NOMO-1 treated with DMSO at 0.1 percent for 48 hours (cell line): Measurements from ENCODE around the gene ARMH4.
A peak's percentile ranks its signal among the peaks of the same experiment; 100 is the strongest.
"Not testable (repeated sequence)": the region's sequence is repeated elsewhere in the genome, so short reads cannot be mapped to it uniquely, and the experiment has no call there.

Experiments
- DNase-seq: peaks from one replicate; lab custom pipeline; 2025; ENCODE audit not compliant: unreplicated experiment; lab: John Stamatoyannopoulos, UW

ARMH4 gene

GRCh38 chr14:58149196-58149595, 2.8 kb downstream of the ARMH4 start:
- no peak for DNase-seq

- DNase-seq, result no peak
Measured at GRCh38 chr14:58146399-58146798, 5.6 kb downstream of the ARMH4 start.

DNA sequence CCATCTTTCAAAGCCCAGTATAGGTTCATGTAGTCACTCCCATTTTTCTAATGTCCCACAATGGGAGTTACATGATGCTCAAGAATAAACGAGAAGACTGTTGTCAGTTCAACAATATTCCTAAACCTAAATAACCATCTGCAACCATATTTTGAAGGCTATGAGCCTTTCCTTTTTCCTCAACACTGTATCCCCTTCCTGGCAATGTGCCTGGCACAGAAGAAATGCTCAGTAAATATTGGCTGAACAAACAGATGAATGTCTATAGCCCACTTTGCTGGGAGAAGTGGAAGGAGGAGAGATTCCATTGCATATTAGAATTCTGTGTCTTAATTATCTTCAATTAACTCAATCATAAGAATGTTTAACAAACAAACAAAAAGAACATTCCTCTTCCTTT, 6.1 kb downstream of the ARMH4 start:
- no peak for DNase-seq

DNA sequence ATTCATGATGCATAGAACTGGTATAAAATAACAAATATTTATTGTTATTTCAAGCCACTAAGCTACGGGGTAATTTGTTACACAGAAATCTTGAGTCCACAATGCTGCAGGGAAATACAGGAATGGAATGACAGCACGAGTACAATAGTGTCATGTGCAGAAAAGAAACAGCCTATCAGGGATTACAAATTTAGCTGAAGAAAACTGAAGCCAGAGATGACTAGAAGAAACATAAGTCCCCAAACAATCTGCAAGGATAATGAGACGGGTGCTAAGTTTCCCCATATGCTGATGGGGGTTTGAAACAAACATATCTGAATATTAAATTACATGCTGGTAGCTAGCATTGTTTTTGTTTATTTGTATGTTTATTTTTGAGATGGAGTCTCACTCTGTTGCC, 8.9 kb downstream of the ARMH4 start:
- no peak for DNase-seq

DNA sequence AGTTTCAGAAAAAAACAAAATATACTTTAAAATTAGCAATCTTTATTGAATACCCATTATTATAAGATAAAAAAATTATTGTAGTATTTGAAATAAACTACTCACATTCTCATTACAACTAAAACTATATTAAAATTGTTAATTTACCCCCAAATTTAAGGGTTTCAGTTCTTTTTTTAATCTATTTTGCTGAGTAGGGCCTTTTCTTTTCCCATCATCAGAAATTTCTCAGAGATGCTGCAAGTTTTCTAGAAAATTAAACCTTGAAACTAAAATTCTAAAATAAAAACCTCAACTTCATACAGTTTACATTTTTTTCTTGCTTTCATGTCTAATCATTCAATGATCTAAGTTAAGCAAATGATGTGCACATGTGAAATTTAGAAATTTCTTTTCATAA, 10.1 kb downstream of the ARMH4 start:
- DNase-seq, result no peak

DNA sequence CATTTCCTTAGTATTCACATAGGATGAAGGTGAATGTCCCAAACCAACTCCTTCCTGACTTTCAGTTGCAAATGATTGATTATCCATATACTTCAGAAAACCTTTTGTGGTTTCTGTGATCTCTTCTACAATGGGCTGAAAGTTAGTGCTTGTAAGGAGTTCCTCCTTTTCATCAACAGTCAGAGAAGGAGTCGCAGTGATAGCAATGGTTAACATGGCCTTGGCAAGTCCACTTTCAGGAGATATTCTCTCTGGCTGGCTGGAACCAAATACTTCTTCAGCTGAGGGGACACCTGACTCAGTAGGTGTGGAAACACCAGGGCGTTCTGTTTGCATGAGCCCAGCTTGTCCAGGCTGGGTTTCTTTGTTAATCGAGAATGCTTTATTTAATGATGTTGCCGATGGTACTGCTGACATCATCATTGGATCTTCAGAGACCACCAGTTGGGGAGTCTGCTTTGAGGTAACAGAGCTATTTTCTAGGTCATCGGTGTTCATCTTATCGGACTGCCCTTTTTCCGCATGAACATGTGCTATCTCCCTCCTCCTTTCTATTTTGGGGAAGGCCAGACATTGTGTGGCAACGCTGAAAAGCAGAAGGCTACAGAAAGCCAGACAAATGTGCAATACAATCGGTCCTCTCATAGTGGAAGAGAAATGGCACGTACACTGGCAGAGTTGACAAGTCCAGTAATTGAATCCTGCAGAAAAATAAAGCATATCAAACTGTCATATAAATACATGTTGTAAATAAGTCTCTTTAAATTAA, 13.1 kb downstream of the ARMH4 start:
- peak; percentile 79 for DNase-seq

DNA sequence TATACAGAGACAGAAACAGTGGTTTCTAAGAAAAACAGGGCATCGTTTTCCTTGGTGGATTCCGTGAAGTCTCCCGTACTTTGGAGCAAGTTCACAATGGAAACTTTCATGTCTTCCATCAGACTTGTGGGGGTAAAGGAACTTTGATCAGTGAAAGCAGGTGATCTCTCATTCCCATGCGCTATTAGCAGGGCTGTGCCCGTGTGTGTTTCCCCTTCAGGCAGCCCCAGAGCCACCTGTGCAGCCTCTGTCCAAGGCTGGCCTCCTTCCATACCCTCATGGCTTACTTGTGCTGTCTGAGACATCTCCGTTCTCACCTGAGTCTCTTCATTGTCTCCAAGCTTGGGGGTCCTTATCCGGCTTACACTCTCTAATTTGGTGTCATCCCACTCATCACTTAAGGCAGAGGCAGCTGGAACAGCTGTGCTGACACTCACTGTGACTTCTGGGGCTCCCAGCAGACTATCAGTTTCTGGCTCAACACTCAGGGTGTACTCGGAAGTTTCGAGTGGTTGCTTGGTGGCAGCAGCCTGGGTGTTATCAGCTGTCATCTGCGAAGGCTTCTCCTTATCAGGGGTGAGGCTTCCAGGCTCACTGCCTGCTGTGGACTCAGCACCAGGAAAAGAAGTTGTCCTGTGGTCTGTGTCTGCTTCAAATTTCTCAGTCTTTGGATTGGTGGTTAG, 13.8 kb downstream of the ARMH4 start:
- peak; percentile 19 for DNase-seq

- no peak for DNase-seq
Measured at GRCh38 chr14:58133739-58134138, 18.3 kb downstream of the ARMH4 start.

GRCh38 chr14:58131386-58131785, 20.6 kb downstream of the ARMH4 start:
- no peak for DNase-seq

DNA sequence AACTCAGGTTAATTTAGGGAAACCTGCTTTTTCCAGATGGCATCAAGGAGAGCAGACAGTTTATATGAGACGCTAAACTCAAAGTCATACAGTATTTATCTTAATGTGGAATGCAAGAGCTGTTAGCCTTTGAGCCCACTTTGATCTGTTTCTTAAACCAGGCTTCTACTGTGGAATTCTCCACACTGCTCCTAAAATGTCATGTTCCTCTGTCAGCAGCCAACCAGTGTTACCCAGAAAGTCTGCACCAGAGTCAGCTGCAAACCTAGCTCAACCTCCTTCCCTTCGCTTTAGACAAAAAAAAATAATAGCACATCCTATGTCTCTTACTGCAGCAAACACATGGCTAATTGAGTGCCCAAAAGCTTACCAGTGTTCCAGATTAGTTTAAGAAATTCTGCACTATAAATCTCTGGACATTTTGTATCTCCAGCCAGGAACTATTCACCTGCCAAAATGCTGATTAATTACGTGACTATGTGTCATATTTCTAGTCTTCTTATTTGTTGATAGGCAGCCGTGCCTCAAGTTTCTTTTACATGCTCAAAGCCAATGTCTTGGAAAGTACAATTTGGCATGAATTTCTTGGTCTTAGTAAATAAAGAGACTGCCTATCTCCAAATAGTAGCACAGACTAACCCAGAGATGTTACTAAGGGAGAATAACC, 21.8 kb downstream of the ARMH4 start:
- DNase-seq, result no peak

DNA sequence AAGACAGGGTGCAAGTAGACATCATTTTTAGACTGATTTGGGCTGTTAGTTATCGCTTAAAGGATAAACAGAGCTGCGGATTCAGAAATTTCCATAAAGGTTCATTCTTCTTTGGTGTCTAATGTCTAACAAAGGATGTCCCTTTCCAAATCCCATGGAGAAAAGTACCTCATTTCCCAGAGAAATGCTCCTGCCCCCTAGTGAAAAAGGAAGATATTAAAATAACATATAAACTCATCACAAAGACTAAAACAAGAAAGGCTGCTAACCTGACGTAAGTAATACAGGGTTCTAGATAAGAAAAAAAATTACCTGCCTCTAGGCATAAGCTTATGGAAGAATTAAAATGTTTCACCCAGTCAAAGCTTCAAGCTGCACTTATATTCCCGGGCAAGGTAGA, 22.8 kb downstream of the ARMH4 start:
- no peak for DNase-seq

- no peak for DNase-seq
Measured at GRCh38 chr14:58128416-58128815, 23.6 kb downstream of the ARMH4 start.

- not testable (repeated sequence) for DNase-seq
Measured at GRCh38 chr14:58122546-58122945, 29.5 kb downstream of the ARMH4 start.

GRCh38 chr14:58121530-58122186, 30.4 kb downstream of the ARMH4 start:
- no peak for DNase-seq

- no peak for DNase-seq
Measured at GRCh38 chr14:58119381-58119780, 32.6 kb downstream of the ARMH4 start.

DNA sequence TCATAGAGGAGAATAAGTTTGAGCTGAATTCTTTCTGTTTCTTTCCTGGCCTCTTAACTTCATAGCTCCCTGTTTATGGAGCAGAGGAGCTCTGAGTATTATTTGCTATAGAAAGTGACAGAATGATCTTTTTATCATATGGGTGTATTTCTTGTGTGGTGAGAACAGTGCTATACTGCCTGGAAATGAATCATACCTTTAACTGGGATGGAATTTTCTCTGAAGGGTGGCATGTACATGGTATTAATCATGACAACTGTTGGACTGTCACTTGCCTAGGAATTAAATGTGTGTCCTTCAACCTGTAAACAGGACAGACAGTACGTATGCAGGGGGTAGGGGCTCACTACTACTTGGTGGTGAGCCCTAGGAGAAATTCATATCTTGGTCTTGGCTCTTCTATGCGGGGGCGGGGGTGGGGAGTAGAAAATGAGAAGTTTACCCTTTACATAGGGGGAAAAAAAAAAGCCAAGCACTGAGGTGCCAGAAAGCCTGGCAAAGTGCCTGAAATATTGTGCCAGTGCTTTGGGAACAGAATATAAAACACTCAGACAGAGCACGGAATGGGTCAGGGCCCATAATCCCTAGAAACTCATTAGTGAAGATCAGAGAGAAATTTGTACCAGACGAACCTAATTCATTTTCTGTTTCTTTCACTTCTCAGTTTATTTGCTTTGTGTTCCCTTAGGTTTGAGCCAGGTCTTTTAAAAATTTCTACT, 33.8 kb downstream of the ARMH4 start:
- no peak for DNase-seq

- DNase-seq, result no peak
Measured at GRCh38 chr14:58109744-58110143, 42.3 kb downstream of the ARMH4 start.

GRCh38 chr14:58108717-58109116, 43.3 kb downstream of the ARMH4 start:
- no peak for DNase-seq

- peak; percentile 63 for DNase-seq
Measured at GRCh38 chr14:58107947-58108552, 44.0 kb downstream of the ARMH4 start.

- DNase-seq, result no peak
Measured at GRCh38 chr14:58107041-58107440, 45.0 kb downstream of the ARMH4 start.

DNA sequence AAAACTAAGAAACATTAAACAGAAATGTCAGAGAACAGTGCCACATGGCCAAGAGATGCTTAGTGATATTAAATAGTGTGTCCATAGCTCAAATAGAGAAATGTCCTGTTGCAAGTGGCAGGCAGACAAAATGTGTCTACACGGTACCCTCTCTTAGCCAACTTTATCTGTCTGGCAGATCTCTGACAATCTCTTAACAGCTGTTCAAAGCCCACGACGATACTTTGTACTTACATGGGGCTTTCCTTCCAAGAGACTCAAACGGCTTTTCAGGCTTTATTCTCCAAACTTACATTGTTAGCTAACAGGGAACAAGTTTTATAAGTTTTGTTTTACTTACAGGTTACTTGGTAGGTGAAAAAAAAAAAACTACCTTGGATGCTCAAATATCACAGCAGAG, 45.6 kb downstream of the ARMH4 start:
- no peak for DNase-seq
